Lung microvascular endothelial cell (primary cell): ENCODE results near the gene ZNF467. TPM values are rescaled to one million over a fixed set of nuclear protein-coding genes. Genes with fewer than 3 reads are reported as not detected.

Experiments used
- DNase-seq, 2 donors: peaks; one replicate each; pipeline versions ENCODE4 v3.0.0 to v3.0.0-alpha.2; 2010; ENCODE audit warnings: low read depth in 2 of 2
- total RNA-seq: library from RNA; depleted of rRNA; stranded (reverse); fragments of >200 nt; gene quantifications from 2 replicates; pipeline ENCODE4 v1.2.1, GENCODE V29; 2014

The ZNF467 gene
- total RNA-seq, 1 donor from 2014 or later: 6.3 TPM

GRCh38 chr7:149729586-149729982, 43.8 kb downstream of the ZNF467 start:
- DNase-seq: no peak

GRCh38 chr7:149728491-149729375, 44.7 kb downstream of the ZNF467 start:
- DNase-seq: no peak

- no peak for DNase-seq
Measured at GRCh38 chr7:149727899-149728476, 45.4 kb downstream of the ZNF467 start.

- no peak for DNase-seq
Measured at GRCh38 chr7:149727053-149727898, 46.1 kb downstream of the ZNF467 start.

GRCh38 chr7:149725916-149726315, 47.5 kb downstream of the ZNF467 start:
- DNase-seq: no peak

GRCh38 chr7:149725426-149725821, 48.0 kb downstream of the ZNF467 start:
- DNase-seq: no peak

GRCh38 chr7:149724661-149725425, 48.5 kb downstream of the ZNF467 start:
- DNase-seq: no peak

- DNase-seq: no peak
Measured at GRCh38 chr7:149723795-149724495, 49.4 kb downstream of the ZNF467 start.

- no peak for DNase-seq
Measured at GRCh38 chr7:149723082-149723767, 50.2 kb downstream of the ZNF467 start.

GRCh38 chr7:149722356-149722957, 50.9 kb downstream of the ZNF467 start:
- DNase-seq: no peak

- no peak for DNase-seq
Measured at GRCh38 chr7:149721084-149721601, 52.2 kb downstream of the ZNF467 start.

GRCh38 chr7:149720372-149721083, 52.9 kb downstream of the ZNF467 start:
- no peak for DNase-seq

GRCh38 chr7:149719912-149720335, 53.5 kb downstream of the ZNF467 start:
- no peak for DNase-seq

GRCh38 chr7:149719050-149719899, 54.1 kb downstream of the ZNF467 start:
- DNase-seq: peak in 1 of 2 donors; percentile 47

- DNase-seq: no peak
Measured at GRCh38 chr7:149718730-149719049, 54.7 kb downstream of the ZNF467 start.

GRCh38 chr7:149717481-149717880, 55.9 kb downstream of the ZNF467 start:
- no peak for DNase-seq

GRCh38 chr7:149716932-149717307, 56.5 kb downstream of the ZNF467 start:
- DNase-seq: no peak
